Hepatocyte (in vitro differentiated cells): ENCODE results near the gene FFAR3. TPM values are rescaled to one million over a fixed set of nuclear protein-coding genes. Genes with fewer than 3 reads are reported as not detected.

Experiments
- DNase-seq: peaks from one replicate; pipeline ENCODE4 v3.0.0-alpha.2; 2016; ENCODE audit warnings: low spot score
- H2AFZ ChIP-seq: fragments of 200-600 bp; sonication (generic); 2 replicates; pipeline ENCODE4 v1.6.0; 2016; ENCODE audit warnings: antibody characterized with exemption, mild to moderate bottlenecking
- H3K27ac ChIP-seq: fragments of 200-600 bp; sonication (generic); 2 replicates; pipeline ENCODE4 v1.5.1; 2016; ENCODE audit warnings: mild to moderate bottlenecking
- H3K27me3 ChIP-seq: fragments of 200-600 bp; sonication (generic); 2 replicates; pipeline ENCODE4 v1.6.1; 2016
- H3K36me3 ChIP-seq: fragments of 200-600 bp; sonication (generic); replicated peaks from 2 replicates; pipeline ENCODE4 v1.5.1; 2016; ENCODE audit warnings: low read depth; ENCODE audit not compliant: insufficient read depth
- H3K4me1 ChIP-seq: fragments of 200-600 bp; sonication (generic); 2 replicates; pipeline ENCODE4 v1.5.1; 2016; ENCODE audit warnings: mild to moderate bottlenecking, moderate library complexity; ENCODE audit not compliant: insufficient read depth
- H3K4me2 ChIP-seq: fragments of 200-600 bp; sonication (generic); 2 replicates; pipeline ENCODE4 v1.6.0; 2016
- H3K4me3 ChIP-seq: fragments of 200-600 bp; sonication (generic); 2 replicates; pipeline ENCODE4 v1.5.1; 2016; ENCODE audit warnings: mild to moderate bottlenecking
- H3K79me2 ChIP-seq: fragments of 200-600 bp; sonication (generic); 2 replicates; pipeline ENCODE4 v1.6.0; 2017; ENCODE audit warnings: mild to moderate bottlenecking
- H3K9me2 ChIP-seq: fragments of 200-600 bp; sonication (generic); replicated peaks from 2 replicates; pipeline ENCODE4 v1.6.0; 2017; ENCODE audit warnings: mild to moderate bottlenecking; ENCODE audit not compliant: insufficient read depth
- H3K9me3 ChIP-seq: fragments of 200-600 bp; sonication (generic); 2 replicates; pipeline ENCODE4 v1.5.1; 2016; ENCODE audit warnings: low read depth, mild to moderate bottlenecking
- H4K20me1 ChIP-seq: fragments of 200-600 bp; sonication (generic); 2 replicates; pipeline ENCODE4 v1.6.0; 2016; ENCODE audit warnings: mild to moderate bottlenecking; ENCODE audit not compliant: insufficient read depth, poor library complexity, severe bottlenecking
- CTCF ChIP-seq: fragments of 200-600 bp; sonication (generic); IDR thresholded peaks from 2 replicates; pipeline ENCODE4 v1.5.1; 2016; ENCODE audit warnings: antibody characterized with exemption, mild to moderate bottlenecking; ENCODE audit not compliant: poor library complexity
- EZH2 ChIP-seq: fragments of 200-600 bp; sonication (generic); IDR thresholded peaks from 2 replicates; pipeline ENCODE4 v1.6.1; 2016; ENCODE audit warnings: antibody characterized with exemption, mild to moderate bottlenecking, borderline replicate concordance
- EZH2phosphoT487 ChIP-seq: fragments of 200-600 bp; sonication (generic); IDR thresholded peaks from one replicate; pipeline ENCODE4 v1.6.1; 2018; ENCODE audit warnings: antibody characterized with exemption, mild to moderate bottlenecking, low read depth, moderate library complexity; ENCODE audit not compliant: unreplicated experiment, severe bottlenecking
- WGBS: methylation state at CpG from one replicate; pipeline ENCODE4 v1.1.6; 2016; ENCODE audit warnings: low lambda C conversion rate; ENCODE audit errors: missing lambda C conversion rate; 5-methylcytosine and 5-hydroxymethylcytosine counted together
- polyA plus RNA-seq: library from polyadenylated mRNA; unstranded; fragments of >200 nt; fragmentation: Nextera tagmentation; extraction: Ambion mirVana; gene quantifications from 2 replicates; pipeline ENCODE4 v1.2.1, GENCODE V29; 2016
- total RNA-seq: library from RNA; depleted of rRNA; stranded (reverse); fragments of >200 nt; gene quantifications from 2 replicates; pipeline ENCODE4 v1.2.3, GENCODE V29; 2014

FFAR3 gene
- total and polyA plus RNA-seq, 2 experiments from 2014 or later = 0.80 TPM; not detected in 1

DNA sequence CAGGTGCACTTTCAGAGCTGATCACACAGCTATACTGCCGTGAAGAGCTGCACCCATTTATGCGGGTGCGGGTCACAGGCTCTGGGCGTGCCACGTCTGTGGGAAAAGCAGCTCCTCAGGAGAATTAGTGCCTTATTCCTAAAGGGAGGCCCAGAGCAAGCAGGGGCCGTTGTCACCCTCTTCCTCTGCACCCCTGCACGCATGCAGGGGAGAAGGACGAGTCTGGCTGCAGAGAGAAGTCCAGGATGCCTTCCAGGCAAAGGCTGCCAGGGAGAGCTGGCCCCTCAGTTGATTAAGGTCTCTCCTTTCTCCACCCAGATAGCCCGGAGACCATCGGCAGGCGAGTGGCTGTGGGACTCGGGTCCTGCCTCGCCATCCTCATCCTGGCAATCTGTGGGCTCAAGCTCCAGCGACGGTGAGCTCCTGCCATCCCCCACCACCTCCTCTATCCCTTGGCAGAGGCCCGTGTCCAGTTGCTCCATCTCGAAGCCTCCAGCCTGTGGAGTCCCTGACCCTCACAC lies 13.7 kb upstream of the FFAR3 start:
- Histone ChIP-seq H3K4me2 (no peak overlapping the region), H3K9me2 (no peaks in the 10 kb centered on the region), H3K79me2 (no peaks in the 10 kb centered on the region), H4K20me1 (no peaks in the 10 kb centered on the region), H3K36me3 (no peaks in the 10 kb centered on the region), H3K27me3 (no peaks in the 10 kb centered on the region), H3K9me3 (no peaks in the 10 kb centered on the region), H3K27ac (no peak overlapping the region), H3K4me1 (no peaks in the 10 kb centered on the region), H3K4me3 (no peak overlapping the region), H2AFZ (no peak overlapping the region)
- 86% methylated on average over 17 of the region's 17 CpGs for WGBS
- TF ChIP-seq CTCF (no peak), EZH2 (no peak), EZH2phosphoT487 (no peak)
- DNase-seq = no peak

- no peaks in the 10 kb centered on the region for H3K9me2 ChIP-seq
- TF ChIP-seq EZH2 = no peak
- no peak for TF ChIP-seq CTCF
- TF ChIP-seq EZH2phosphoT487 = no peak
- no peaks in the 10 kb centered on the region for H3K9me3 ChIP-seq
- H3K79me2 ChIP-seq = no peaks in the 10 kb centered on the region
- H3K4me2 ChIP-seq = no peak overlapping the region
- no peaks in the 10 kb centered on the region for H3K4me1 ChIP-seq
- H3K36me3 ChIP-seq = no peaks in the 10 kb centered on the region
- no peak overlapping the region for H2AFZ ChIP-seq
- no peaks in the 10 kb centered on the region for H4K20me1 ChIP-seq
- 87% methylated on average over 11 of the region's 11 CpGs for WGBS
- DNase-seq = no peak
- no peak overlapping the region for H3K27ac ChIP-seq
- no peak overlapping the region for H3K4me3 ChIP-seq
- no peaks in the 10 kb centered on the region for H3K27me3 ChIP-seq
Observed at GRCh38 chr19:35345671-35346111, 12.6 kb upstream of the FFAR3 start.

DNA sequence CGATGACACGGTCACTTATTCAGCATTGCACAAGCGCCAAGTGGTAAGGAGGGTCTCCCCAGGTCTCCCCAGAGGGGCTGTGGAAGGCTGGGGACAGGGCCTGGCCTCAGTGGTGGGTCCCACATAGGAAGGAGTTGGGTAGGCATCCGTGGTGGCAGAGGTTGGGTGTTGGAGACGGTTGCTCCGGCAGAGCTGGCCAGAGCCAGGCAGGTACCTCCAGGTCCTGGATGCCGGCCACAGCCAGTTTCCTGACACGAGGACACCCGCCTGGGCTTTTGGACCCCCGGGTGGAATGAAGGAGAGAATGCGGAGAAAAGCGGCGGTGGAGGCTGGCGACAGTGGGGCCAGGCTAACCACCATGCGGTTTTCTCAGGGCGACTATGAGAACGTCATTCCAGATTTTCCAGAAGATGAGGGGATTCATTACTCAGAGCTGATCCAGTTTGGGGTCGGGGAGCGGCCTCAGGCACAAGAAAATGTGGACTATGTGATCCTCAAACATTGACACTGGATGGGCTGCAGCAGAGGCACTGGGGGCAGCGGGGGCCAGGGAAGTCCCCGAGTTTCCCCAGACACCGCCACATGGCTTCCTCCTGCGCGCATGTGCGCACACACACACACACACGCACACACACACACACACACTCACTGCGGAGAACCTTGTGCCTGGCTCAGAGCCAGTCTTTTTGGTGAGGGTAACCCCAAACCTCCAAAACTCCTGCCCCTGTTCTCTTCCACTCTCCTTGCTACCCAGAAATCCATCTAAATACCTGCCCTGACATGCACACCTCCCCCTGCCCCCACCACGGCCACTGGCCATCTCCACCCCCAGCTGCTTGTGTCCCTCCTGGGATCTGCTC lies 11.8 kb upstream of the FFAR3 start:
- H3K4me2 ChIP-seq = no peak overlapping the region
- DNase-seq = no peak

More for the DNA sequence above, 11.8 kb upstream of the FFAR3 start:
- no peaks in the 10 kb centered on the region for H3K9me2 ChIP-seq
- H3K4me1 ChIP-seq = no peaks in the 10 kb centered on the region
- H3K4me3 ChIP-seq = no peak overlapping the region
- no peaks in the 10 kb centered on the region for H4K20me1 ChIP-seq
- H3K9me3 ChIP-seq = no peaks in the 10 kb centered on the region
- WGBS = 93% methylated on average over 18 of the region's 28 CpGs
- H3K36me3 ChIP-seq = no peaks in the 10 kb centered on the region
- no peak overlapping the region for H3K27ac ChIP-seq
- H3K79me2 ChIP-seq = no peaks in the 10 kb centered on the region
- TF ChIP-seq EZH2 = no peak
- TF ChIP-seq EZH2phosphoT487 = no peak
- TF ChIP-seq CTCF = no peak
- H3K27me3 ChIP-seq = no peaks in the 10 kb centered on the region
- no peak overlapping the region for H2AFZ ChIP-seq
